HG03066 (cell line): ENCODE measurements around the gene CAPRIN2.

Experiments used
- ATAC-seq: cut with Tn5 transposase; IDR thresholded peaks from one replicate; pipeline ENCODE4 v1.9.1; 2021; ENCODE audit warnings: low read depth; ENCODE audit not compliant: unreplicated experiment

CAPRIN2 gene

GRCh38 chr12:30701056-30701455 lies 53.7 kb downstream of the CAPRIN2 start:
- no peak for ATAC-seq

- no peak for ATAC-seq
These were observed 54.4 kb downstream of the CAPRIN2 start for GRCh38 chr12:30700216-30700900.

- ATAC-seq = no peak
These were observed 56.4 kb downstream of the CAPRIN2 start for GRCh38 chr12:30698346-30698745.

- no peak for ATAC-seq
These were observed 57.8 kb downstream of the CAPRIN2 start for GRCh38 chr12:30696943-30697342.

GRCh38 chr12:30696486-30696885 lies 58.3 kb downstream of the CAPRIN2 start:
- ATAC-seq = no peak

GRCh38 chr12:30696103-30696408 lies 58.7 kb downstream of the CAPRIN2 start:
- ATAC-seq = peak; percentile 31

GRCh38 chr12:30695199-30696102 lies 59.3 kb downstream of the CAPRIN2 start, which contains the start of gene IPO8:
Gene IPO8, minus strand, starts transcription at chr12:30695869. Its CDS starts 222 bp downstream, at chr12:30695647.
- ATAC-seq = peak; percentile 79

- ATAC-seq = no peak
These were observed 60.1 kb downstream of the CAPRIN2 start for GRCh38 chr12:30694412-30695198.

GRCh38 chr12:30692470-30692869 lies 62.3 kb downstream of the CAPRIN2 start:
- ATAC-seq = no peak

- ATAC-seq = no peak
These were observed 63.5 kb downstream of the CAPRIN2 start for GRCh38 chr12:30691122-30691879.

GRCh38 chr12:30687265-30687986 lies 67.3 kb downstream of the CAPRIN2 start:
- no peak for ATAC-seq

- ATAC-seq = no peak
These were observed 75.5 kb downstream of the CAPRIN2 start for GRCh38 chr12:30679241-30679640.

- ATAC-seq = no peak
These were observed 76.5 kb downstream of the CAPRIN2 start for GRCh38 chr12:30678221-30678620.

GRCh38 chr12:30661210-30661609 lies 93.5 kb downstream of the CAPRIN2 start:
- ATAC-seq = no peak
